ENCODE data around the gene PVALEF. TPM values are rescaled to one million over a fixed set of nuclear protein-coding genes. Genes with fewer than 3 reads are reported as not detected.

PVALEF gene
- total RNA-seq, 1 donor from 2014 or later = not detected

DNA sequence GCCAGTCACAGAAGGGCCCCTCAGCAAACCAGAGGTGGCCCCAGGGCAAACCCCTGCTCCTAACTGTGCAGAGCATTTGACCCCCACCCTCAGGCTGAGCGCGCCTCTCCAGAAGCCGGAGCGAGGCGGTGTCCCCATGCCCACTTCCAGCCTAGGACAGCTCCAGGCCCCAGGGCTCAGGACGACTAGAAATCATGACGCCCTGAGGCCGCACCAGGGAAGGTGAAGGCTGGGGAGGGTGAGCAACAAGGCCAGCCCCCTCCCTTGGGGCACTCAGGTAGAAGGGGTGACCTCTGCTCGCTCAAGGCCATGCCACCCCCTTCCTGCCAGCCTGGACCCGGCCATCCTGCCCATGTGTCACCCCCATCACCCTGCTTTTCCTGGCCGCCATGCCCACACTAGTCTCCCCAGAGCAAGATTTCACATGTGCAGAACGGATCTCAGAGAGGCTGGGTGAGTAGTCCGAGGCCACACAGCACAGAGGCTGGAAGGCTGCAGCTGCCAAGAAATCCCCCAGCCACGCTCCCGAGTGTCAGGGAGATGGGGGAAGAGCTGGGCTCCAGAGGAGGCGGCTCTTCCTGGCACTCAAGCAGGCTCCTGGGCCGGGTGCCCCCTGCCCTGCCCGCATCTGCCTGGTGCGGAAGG is 2.1 kb upstream of the PVALEF start:
- H3K4me1 Mint-ChIP-seq (ENCODE audit: low read depth) = no peaks in the 10 kb centered on the region
- intact Hi-C loops (cut with micrococcal nuclease) = no loop called here
- peaks cover 19% of the 10 kb centered on the region for H3K27me3 Mint-ChIP-seq (ENCODE audit: insufficient read depth)
- H3K9me3 Mint-ChIP-seq = no peaks in the 10 kb centered on the region
- no peak overlapping the region for H3K27ac Mint-ChIP-seq
- DNase-seq (ENCODE audit: low spot score) = no peak
- H3K4me3 Mint-ChIP-seq = no peak overlapping the region
- no peaks in the 10 kb centered on the region for H3K36me3 Mint-ChIP-seq (ENCODE audit: low read depth)

DNA sequence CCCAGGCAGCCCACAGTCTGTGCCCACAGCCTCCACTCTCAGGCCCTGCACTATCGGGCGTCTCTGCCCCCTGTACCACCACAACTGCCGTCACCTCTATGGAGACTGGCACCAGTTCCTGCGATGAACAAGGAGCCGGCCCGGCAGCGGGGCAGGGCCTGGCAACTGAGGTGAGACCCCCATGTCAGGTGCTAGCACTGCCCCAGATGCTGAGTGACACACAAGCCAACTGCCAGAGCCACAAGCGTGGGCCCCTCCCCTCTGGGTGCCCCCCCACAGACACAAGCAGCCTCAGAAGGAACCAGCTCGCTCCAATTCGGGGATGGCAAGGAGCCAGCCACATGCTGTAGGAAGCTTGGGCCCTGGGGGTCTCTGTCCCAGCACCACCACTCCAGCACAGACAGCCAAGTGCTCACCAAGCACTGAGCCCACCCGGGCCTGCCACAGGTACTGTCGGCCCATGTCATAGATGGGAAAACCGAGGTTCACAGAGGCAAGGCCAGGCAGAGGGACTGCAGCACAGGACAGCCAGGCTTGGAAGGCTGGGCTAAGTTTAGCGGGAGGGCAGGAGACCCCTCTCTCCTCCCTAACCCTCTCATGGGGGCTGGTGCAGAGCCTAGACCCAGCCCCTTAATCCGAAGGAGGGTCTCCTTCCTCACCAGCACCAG is 1.5 kb upstream of the PVALEF start:
- Mint-ChIP-seq H3K4me1 (ENCODE audit: low read depth) (no peaks in the 10 kb centered on the region), H3K4me3 (no peak overlapping the region), H3K9me3 (no peaks in the 10 kb centered on the region), H3K36me3 (ENCODE audit: low read depth) (no peaks in the 10 kb centered on the region), H3K27ac (no peak overlapping the region), H3K27me3 (ENCODE audit: insufficient read depth) (peaks cover 19% of the 10 kb centered on the region)
- DNase-seq (ENCODE audit: low spot score) = no peak
- intact Hi-C loops (cut with micrococcal nuclease) = no loop called here

DNA sequence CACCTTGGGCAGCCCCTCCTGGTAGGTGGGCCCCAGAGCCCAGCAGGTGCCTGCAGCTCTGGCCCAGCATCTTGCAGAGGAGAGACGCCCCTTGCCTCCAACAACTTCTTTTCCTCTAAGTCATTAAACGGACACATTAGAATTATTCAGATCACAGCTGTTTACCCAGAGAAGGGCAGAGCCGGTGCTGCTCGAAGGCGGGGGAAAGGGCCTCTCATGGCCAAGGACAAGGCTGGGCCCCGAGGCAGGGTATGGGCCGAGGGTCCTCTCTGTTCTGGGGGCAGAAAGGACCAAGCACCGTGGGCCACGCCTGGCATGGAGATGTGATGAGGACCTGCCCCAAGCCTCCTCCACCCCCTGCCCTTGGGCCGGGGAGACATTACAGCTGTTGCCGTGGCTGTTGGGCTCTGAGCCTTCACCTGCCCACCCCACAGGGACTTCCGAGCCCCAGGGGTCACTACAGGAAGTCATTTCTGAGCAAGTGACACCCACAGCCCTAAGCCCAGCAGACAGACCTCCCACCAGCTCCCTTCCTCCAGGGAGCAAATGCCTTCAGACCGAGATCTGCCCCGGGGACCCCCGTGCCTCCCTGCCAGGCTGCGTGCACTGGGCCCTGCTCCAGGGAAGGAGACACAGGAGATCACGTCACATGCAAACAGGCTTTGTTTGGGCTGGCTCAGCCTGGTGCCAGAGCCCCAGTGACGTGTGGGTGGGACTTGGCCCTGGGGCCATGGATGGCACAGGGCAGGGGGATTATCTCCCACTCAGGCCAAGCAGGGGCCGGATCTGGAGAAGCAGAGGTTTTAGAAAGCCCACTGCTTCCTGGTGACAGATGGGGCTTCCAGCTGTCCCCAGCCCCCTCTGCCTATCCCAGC is 699 bp upstream of the PVALEF start:
- Mint-ChIP-seq H3K9me3 (no peaks in the 10 kb centered on the region), H3K27me3 (ENCODE audit: insufficient read depth) (peaks cover 17% of the 10 kb centered on the region), H3K4me1 (ENCODE audit: low read depth) (no peaks in the 10 kb centered on the region), H3K4me3 (no peak overlapping the region), H3K36me3 (ENCODE audit: low read depth) (no peaks in the 10 kb centered on the region), H3K27ac (no peak overlapping the region)
- no peak for DNase-seq (ENCODE audit: low spot score)
- intact Hi-C loops (cut with micrococcal nuclease) = no loop called here

- Mint-ChIP-seq H3K9me3 (no peaks in the 10 kb centered on the region), H3K4me3 (no peak within 1 kb of the TSS), H3K4me1 (ENCODE audit: low read depth) (no peaks in the 10 kb centered on the region), H3K27me3 (ENCODE audit: insufficient read depth) (peaks cover 17% of the 10 kb centered on the region), H3K27ac (no peak within 1 kb of the TSS), H3K36me3 (ENCODE audit: low read depth) (no peaks in the 10 kb centered on the region)
- no peak for DNase-seq (ENCODE audit: low spot score)
- intact Hi-C loops (cut with micrococcal nuclease) = no loop called here
Measured at GRCh38 chr17:81166033-81166492, 756 bp downstream of the PVALEF start, which contains the start of gene AATK. Gene AATK (minus strand): TSS chr17:81166221. CDS start chr17:81165992, 229 bp downstream.

DNA sequence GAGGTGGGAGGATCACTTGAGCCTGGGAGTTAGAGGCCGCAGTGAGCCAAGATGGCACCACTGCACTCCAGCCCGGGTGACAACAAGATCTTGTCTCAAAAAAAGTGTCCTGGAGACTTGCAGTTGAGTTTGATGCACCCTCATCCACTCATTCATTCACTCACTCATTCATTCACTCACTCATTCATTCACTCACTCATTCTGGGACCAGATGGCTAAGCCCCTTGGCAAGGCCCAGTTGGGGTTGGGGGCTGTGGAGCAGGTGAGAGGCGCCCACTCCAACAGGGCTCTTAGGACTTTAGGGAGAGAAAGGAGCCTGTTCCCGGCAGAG is 1.9 kb downstream of the PVALEF start:
- H3K4me1 Mint-ChIP-seq (ENCODE audit: low read depth) = no peaks in the 10 kb centered on the region
- peaks cover 17% of the 10 kb centered on the region for H3K27me3 Mint-ChIP-seq (ENCODE audit: insufficient read depth)
- no peak for DNase-seq (ENCODE audit: low spot score)
- no peak overlapping the region for H3K4me3 Mint-ChIP-seq
- intact Hi-C loops (cut with micrococcal nuclease) = no loop called here
- no peaks in the 10 kb centered on the region for H3K9me3 Mint-ChIP-seq
- no peaks in the 10 kb centered on the region for H3K36me3 Mint-ChIP-seq (ENCODE audit: low read depth)
- H3K27ac Mint-ChIP-seq = no peak overlapping the region

GRCh38 chr17:81167638-81168037 is 2.3 kb downstream of the PVALEF start:
- Mint-ChIP-seq H3K27me3 (ENCODE audit: insufficient read depth) (peaks cover 17% of the 10 kb centered on the region), H3K4me1 (ENCODE audit: low read depth) (no peaks in the 10 kb centered on the region), H3K27ac (no peak overlapping the region)

GRCh38 chr17:81169870-81170309 is 4.6 kb downstream of the PVALEF start:
- intact Hi-C loops (cut with micrococcal nuclease) = no loop called here
- no peaks in the 10 kb centered on the region for H3K4me1 Mint-ChIP-seq (ENCODE audit: low read depth)
- H3K4me3 Mint-ChIP-seq = no peak overlapping the region
- peaks cover 12% of the 10 kb centered on the region for H3K27me3 Mint-ChIP-seq (ENCODE audit: insufficient read depth)
- no peaks in the 10 kb centered on the region for H3K9me3 Mint-ChIP-seq
- no peak for DNase-seq (ENCODE audit: low spot score)
- H3K27ac Mint-ChIP-seq = no peak overlapping the region
- H3K36me3 Mint-ChIP-seq (ENCODE audit: low read depth) = no peaks in the 10 kb centered on the region

More at GRCh38 chr17:81167638-81168037, 2.3 kb downstream of the PVALEF start:
- Mint-ChIP-seq H3K4me3 (no peak overlapping the region), H3K36me3 (ENCODE audit: low read depth) (no peaks in the 10 kb centered on the region), H3K9me3 (no peaks in the 10 kb centered on the region)
- DNase-seq (ENCODE audit: low spot score) = no peak
- intact Hi-C loops (cut with micrococcal nuclease) = no loop called here

- no peaks in the 10 kb centered on the region for H3K4me1 Mint-ChIP-seq (ENCODE audit: low read depth)
- intact Hi-C loops (cut with micrococcal nuclease) = no loop called here
- H3K9me3 Mint-ChIP-seq = no peaks in the 10 kb centered on the region
- no peak for DNase-seq (ENCODE audit: low spot score)
- H3K4me3 Mint-ChIP-seq = no peak overlapping the region
- no peak overlapping the region for H3K27ac Mint-ChIP-seq
- H3K36me3 Mint-ChIP-seq (ENCODE audit: low read depth) = no peaks in the 10 kb centered on the region
- peaks cover 16% of the 10 kb centered on the region for H3K27me3 Mint-ChIP-seq (ENCODE audit: insufficient read depth)
Measured at GRCh38 chr17:81170727-81171494, 5.6 kb downstream of the PVALEF start.

DNA sequence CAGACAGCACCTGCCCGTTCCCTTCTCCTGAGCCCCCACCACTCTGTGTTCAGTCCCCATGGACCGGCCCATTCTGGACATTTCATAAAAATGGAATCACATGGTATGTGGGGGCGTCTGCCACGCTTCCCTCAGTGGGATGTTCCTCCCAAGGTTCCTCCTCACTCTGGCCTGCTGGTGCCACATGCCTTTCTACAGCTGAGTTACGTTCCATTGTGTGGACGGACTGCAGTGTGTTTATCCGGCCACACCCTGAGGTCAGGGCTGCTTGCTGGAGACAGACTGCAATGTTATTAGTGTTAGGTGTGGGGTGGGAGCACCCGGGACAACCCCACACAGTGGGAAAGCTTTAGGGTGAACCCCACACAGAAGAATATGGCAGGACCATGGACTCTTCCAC is 6.6 kb downstream of the PVALEF start:
- Mint-ChIP-seq H3K36me3 (ENCODE audit: low read depth) (no peaks in the 10 kb centered on the region), H3K4me3 (no peak overlapping the region), H3K9me3 (no peaks in the 10 kb centered on the region), H3K4me1 (ENCODE audit: low read depth) (no peaks in the 10 kb centered on the region), H3K27ac (no peak overlapping the region), H3K27me3 (ENCODE audit: insufficient read depth) (peaks cover 18% of the 10 kb centered on the region)
- DNase-seq (ENCODE audit: low spot score) = no peak
- intact Hi-C loops (cut with micrococcal nuclease) = no loop called here

DNA sequence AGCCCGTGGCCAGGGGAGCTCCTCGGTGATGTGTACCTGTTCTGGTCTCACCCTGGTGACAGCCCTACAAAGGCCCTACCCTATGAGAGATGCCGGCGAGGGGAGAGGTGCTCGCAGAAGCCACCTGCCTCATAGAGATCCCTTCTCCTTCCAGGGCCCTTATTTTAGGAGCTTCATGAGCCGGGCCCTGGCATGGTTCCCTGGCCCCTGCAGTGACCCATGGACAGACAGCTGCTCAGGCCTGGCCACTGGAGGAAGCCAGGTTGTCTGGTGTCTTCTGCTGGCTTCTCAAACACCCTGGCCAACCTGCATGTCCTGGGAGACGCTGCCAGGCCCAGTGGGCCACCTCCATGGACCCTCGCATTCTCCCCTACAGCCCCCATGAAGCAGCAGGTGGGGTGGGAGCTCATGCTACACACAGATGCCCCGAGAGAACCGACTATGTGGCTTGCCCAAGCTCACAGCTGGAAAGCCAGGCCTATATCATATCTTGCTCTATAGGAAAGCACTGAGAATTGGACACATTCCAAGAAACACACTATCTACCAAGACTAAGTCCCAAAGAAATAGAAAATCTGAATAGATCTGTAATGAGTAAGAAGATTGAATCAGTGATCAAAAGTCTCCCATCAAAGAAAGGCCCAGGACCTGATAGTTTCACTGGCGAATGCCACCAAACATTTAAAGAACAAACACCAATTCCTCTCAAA is 7.9 kb downstream of the PVALEF start:
- Mint-ChIP-seq H3K36me3 (ENCODE audit: low read depth) (no peaks in the 10 kb centered on the region), H3K4me3 (no peak overlapping the region), H3K9me3 (no peaks in the 10 kb centered on the region), H3K27ac (no peak overlapping the region), H3K4me1 (ENCODE audit: low read depth) (no peaks in the 10 kb centered on the region), H3K27me3 (ENCODE audit: insufficient read depth) (peaks cover 11% of the 10 kb centered on the region)
- DNase-seq (ENCODE audit: low spot score) = no peak
- intact Hi-C loops (cut with micrococcal nuclease) = no loop called here

GRCh38 chr17:81173762-81174155 is 8.5 kb downstream of the PVALEF start:
- Mint-ChIP-seq H3K9me3 (no peaks in the 10 kb centered on the region), H3K4me1 (ENCODE audit: low read depth) (no peaks in the 10 kb centered on the region), H3K36me3 (ENCODE audit: low read depth) (no peaks in the 10 kb centered on the region), H3K27me3 (ENCODE audit: insufficient read depth) (peaks cover 11% of the 10 kb centered on the region), H3K27ac (no peak overlapping the region), H3K4me3 (no peak overlapping the region)
- intact Hi-C loops (cut with micrococcal nuclease) = no loop called here
- DNase-seq (ENCODE audit: low spot score) = no peak

DNA sequence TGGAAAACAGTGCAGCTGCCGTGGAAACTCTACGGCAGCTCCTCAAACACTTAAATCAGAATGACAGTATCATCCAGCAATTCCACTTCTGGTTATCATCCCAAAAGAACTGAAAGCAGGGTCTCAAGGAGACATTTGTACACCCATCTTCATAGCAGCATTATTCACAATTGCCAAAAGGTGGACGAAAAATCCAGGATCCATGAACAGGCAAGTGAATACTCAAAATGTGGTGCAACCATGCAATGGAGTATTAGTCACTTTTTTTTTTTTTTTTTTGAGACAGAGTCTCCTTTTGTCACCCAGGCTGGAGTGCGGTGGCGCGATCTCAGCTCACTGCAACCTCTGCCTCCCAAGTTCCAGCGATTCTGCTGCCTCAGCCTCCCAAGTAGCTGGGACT is 11.4 kb downstream of the PVALEF start:
- no peaks in the 10 kb centered on the region for H3K4me1 Mint-ChIP-seq (ENCODE audit: low read depth)
- H3K27ac Mint-ChIP-seq = no peak overlapping the region
- H3K36me3 Mint-ChIP-seq (ENCODE audit: low read depth) = no peaks in the 10 kb centered on the region
- intact Hi-C loops (cut with micrococcal nuclease) = no loop called here
- H3K9me3 Mint-ChIP-seq = no peaks in the 10 kb centered on the region
- peaks cover 11% of the 10 kb centered on the region for H3K27me3 Mint-ChIP-seq (ENCODE audit: insufficient read depth)
- no peak overlapping the region for H3K4me3 Mint-ChIP-seq
- no peak for DNase-seq (ENCODE audit: low spot score)

Measured in activated T-helper 1 cell treated with anti-CD3 and anti-CD28 coated beads, Interleukin-12 subunit alpha, Interleukin-12 subunit beta, Interleukin-2, Interleukin-4 antibody, amounts not matched to agents 30 ng/mL and 10 ng/mL and 1 ng/mL, durations not matched to agents 14 hours and 24 hours and 36 hours (primary cell).